Measurements from ENCODE around the gene ABCC3.
"Not testable (repeated sequence)": the region's sequence is repeated elsewhere in the genome, so short reads cannot be mapped to it uniquely, and the experiment has no call there.

The ABCC3 gene

DNA sequence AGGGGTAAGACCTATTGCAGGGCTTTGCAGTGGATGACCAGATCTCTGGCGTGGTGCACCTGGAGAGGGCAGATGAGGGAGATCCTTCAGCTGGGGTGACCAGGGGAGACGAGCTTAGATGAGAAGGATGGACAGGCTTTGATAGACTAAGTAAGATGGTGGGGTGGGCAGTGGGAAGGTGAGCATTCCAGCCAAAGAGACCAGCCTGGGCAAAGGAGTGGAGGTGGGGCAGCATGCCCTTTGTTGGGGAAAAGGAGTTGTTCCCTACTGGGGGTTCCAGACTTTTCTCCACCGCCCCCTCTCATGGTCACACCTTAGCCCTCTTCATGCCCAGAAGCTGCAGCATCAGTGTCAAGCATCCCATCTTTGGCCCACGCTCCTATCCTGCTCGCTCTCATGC, 45.4 kb downstream of the ABCC3 start:
- Histone ChIP-seq H2BK120ac (ENCODE audit: low read depth, low read length) (no peak overlapping the region), H3K9me3 (replicated peaks in 1 of 2; ENCODE audit: control insufficient read depth in 2 of 2, insufficient read depth in 1 of 2, low read depth in 1 of 2, low read length in 2 of 2) (no peaks in the 10 kb centered on the region), H2BK12ac (ENCODE audit: low read length) (no peak overlapping the region), H3K4ac (ENCODE audit: low read length) (no peak overlapping the region), H4K91ac (ENCODE audit: low read depth, low read length, poor library complexity) (no peak overlapping the region), H3K27ac (replicated peaks; ENCODE audit: low read length) (no peak overlapping the region), H2AFZ (ENCODE audit: low read length) (no peak overlapping the region), H3K79me1 (ENCODE audit: low read depth, low read length) (no peaks in the 10 kb centered on the region), H2BK5ac (ENCODE audit: low read length) (no peak overlapping the region), H3K4me2 (ENCODE audit: insufficient read depth, low read length, poor library complexity, severe bottlenecking) (no peak overlapping the region), H3K14ac (ENCODE audit: low read length) (no peak overlapping the region), H3K36me3 (replicated peaks in 1 of 2; ENCODE audit: control insufficient read depth in 2 of 2, insufficient read depth in 2 of 2, low read length in 2 of 2) (no peaks in the 10 kb centered on the region), H4K8ac (ENCODE audit: low read depth, low read length) (no peak overlapping the region), H3K9ac (ENCODE audit: low read depth, low read length, poor library complexity) (no peak overlapping the region), H2AK5ac (ENCODE audit: low read depth, low read length) (peak overlapping the region; percentile 4), H2BK15ac (ENCODE audit: low read length) (no peak overlapping the region), H3K27me3 (ENCODE audit: control insufficient read depth in 3 of 3, insufficient read depth in 3 of 3, low read depth in 1 of 3, low read length in 3 of 3) (peaks cover 0 to 18% (median 0%) of the 10 kb centered on the region in 3 experiments), H3K18ac (ENCODE audit: low read length) (no peak overlapping the region), H3K4me1 (ENCODE audit: control insufficient read depth in 2 of 2, insufficient read depth in 1 of 2, low read depth in 1 of 2, low read length in 2 of 2) (peaks cover 14 to 18% of the 10 kb centered on the region in 2 donors), H3K23ac (ENCODE audit: low read depth, low read length, poor library complexity) (no peak overlapping the region), H3K4me3 (ENCODE audit: low read length in 2 of 2) (no peak overlapping the region)
- DNase-seq (ENCODE audit: low spot score), result no peak
- WGBS, 2 donors (ENCODE audit: extremely low coverage in 2 of 2, insufficient read length in 2 of 2, insufficient replicate concordance in 1 of 2), result no CpG with 5 or more reads among the region's 5 CpGs

DNA sequence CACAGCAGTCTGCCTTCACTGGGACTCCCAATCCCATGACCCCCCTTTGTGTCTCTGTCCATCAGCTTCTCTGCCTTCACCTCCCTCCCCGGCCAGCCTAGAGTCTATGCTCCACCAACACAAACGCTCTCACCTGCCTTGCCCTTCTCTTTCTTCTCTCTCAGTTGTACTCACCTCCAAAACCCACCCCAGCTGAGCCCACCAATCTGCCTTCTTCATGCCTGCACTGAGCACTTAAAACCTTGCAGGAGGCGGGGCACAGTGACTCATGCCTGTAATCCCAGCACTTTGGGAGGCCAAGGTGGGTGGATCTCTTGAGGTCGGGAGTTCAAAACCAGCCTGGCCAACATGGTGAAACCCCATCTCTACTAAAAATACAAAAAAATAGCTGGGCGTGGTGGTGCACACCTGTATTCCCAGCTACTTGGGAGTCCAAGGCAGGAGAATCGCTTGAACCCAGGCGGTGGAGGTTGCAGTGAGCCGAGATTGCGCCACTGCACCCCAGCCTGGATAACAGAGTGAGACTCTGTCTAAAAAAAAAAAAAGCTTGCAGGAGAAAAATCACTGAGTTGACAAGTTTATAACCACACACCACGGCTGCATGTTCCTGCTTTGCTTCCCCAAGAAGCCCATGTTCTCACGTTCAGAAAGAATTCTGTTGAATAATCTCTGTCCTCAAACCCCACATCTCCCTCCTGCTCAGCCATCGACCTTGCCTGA, 46.0 kb downstream of the ABCC3 start:
- peaks cover 14 to 18% of the 10 kb centered on the region in 2 donors for H3K4me1 ChIP-seq (ENCODE audit: control insufficient read depth in 2 of 2, insufficient read depth in 1 of 2, low read depth in 1 of 2, low read length in 2 of 2)
- H3K4me3 ChIP-seq (ENCODE audit: low read length in 2 of 2); H3K9ac ChIP-seq (ENCODE audit: low read depth, low read length, poor library complexity); H3K36me3 ChIP-seq (replicated peaks in 1 of 2; ENCODE audit: control insufficient read depth in 2 of 2, insufficient read depth in 2 of 2, low read length in 2 of 2); H4K8ac ChIP-seq (ENCODE audit: low read depth, low read length); H3K9me3 ChIP-seq (replicated peaks in 1 of 2; ENCODE audit: control insufficient read depth in 2 of 2, insufficient read depth in 1 of 2, low read depth in 1 of 2, low read length in 2 of 2); H3K14ac ChIP-seq (ENCODE audit: low read length); H3K4me2 ChIP-seq (ENCODE audit: insufficient read depth, low read length, poor library complexity, severe bottlenecking); H2BK15ac ChIP-seq (ENCODE audit: low read length); H2BK12ac ChIP-seq (ENCODE audit: low read length); H3K23ac ChIP-seq (ENCODE audit: low read depth, low read length, poor library complexity); H4K91ac ChIP-seq (ENCODE audit: low read depth, low read length, poor library complexity); H3K79me1 ChIP-seq (ENCODE audit: low read depth, low read length); H3K18ac ChIP-seq (ENCODE audit: low read length); H2BK5ac ChIP-seq (ENCODE audit: low read length); DNase-seq (ENCODE audit: low spot score); H3K4ac ChIP-seq (ENCODE audit: low read length); H2BK120ac ChIP-seq (ENCODE audit: low read depth, low read length); H3K27ac ChIP-seq (replicated peaks; ENCODE audit: low read length): not testable (repeated sequence)
- peaks cover 0 to 12% (median 0%) of the 10 kb centered on the region in 3 experiments for H3K27me3 ChIP-seq (ENCODE audit: control insufficient read depth in 3 of 3, insufficient read depth in 3 of 3, low read depth in 1 of 3, low read length in 3 of 3)
- H2AFZ ChIP-seq (ENCODE audit: low read length), result peak overlapping the region; percentile 80
- H2AK5ac ChIP-seq (ENCODE audit: low read depth, low read length), result peak overlapping the region; percentile 38
- no CpG with 5 or more reads among the region's 12 CpGs for WGBS, 2 donors (ENCODE audit: extremely low coverage in 2 of 2, insufficient read length in 2 of 2, insufficient replicate concordance in 1 of 2)

DNA sequence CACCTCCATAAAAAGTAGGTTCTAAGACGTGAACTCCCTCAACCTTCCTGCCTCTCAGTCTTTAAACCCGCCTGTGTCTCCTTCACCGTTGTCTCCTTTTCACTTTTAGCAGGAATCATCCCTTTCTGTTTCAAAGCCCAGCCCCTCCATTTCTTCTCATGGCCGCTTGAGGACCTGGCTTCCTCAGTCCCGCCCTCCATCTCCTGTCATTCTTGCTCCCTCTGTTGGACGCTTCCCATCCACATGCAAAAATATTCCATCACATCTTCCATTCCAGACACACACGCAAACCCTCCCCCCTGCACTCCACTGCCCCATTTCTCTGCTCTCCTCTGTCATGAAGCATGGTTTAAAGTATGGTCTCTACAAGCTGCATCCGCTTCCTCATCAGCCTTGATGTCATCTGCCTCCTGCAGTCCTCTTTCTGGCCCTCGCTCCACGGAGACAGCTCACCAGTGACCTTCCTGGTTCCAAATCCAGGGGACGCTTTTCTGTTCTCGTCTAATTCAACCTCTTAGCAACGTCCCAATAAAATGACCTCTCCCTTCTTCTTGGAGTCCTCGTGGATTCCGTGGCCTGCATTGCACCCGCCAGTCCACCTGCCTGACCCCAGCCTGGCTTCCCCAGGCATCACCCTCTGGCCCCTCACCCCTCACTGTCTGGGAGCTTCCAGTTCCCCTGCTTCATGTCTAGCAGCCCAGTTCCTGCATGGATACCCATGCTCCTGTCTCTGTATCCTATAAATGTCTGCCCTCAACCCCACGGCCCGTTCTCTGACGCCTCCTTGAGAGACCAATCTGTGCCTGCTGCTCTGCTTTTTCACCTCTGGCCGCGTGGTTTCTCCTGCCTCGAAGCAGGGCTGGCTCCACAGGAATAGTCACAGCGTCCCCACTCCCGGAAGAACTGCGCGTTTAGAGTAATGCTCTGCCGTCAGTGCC, 46.9 kb downstream of the ABCC3 start:
- H2AFZ ChIP-seq (ENCODE audit: low read length), result peak overlapping the region; percentile 80
- H3K4me3 ChIP-seq (ENCODE audit: low read length in 2 of 2), result no peak overlapping the region
- peak overlapping the region; percentile 17 for H3K18ac ChIP-seq (ENCODE audit: low read length)
- peaks cover 0 to 12% (median 0%) of the 10 kb centered on the region in 3 experiments for H3K27me3 ChIP-seq (ENCODE audit: control insufficient read depth in 3 of 3, insufficient read depth in 3 of 3, low read depth in 1 of 3, low read length in 3 of 3)
- H3K9ac ChIP-seq (ENCODE audit: low read depth, low read length, poor library complexity), result no peak overlapping the region
- H3K4me2 ChIP-seq (ENCODE audit: insufficient read depth, low read length, poor library complexity, severe bottlenecking), result no peak overlapping the region
- H2BK15ac ChIP-seq (ENCODE audit: low read length), result no peak overlapping the region
- peaks cover 16 to 24% of the 10 kb centered on the region in 2 donors for H3K4me1 ChIP-seq (ENCODE audit: control insufficient read depth in 2 of 2, insufficient read depth in 1 of 2, low read depth in 1 of 2, low read length in 2 of 2)
- H3K14ac ChIP-seq (ENCODE audit: low read length), result no peak overlapping the region
- no peak overlapping the region for H3K27ac ChIP-seq (replicated peaks; ENCODE audit: low read length)
- no peak overlapping the region for H3K4ac ChIP-seq (ENCODE audit: low read length)
- WGBS, 2 donors (ENCODE audit: extremely low coverage in 2 of 2, insufficient read length in 2 of 2, insufficient replicate concordance in 1 of 2), result no CpG with 5 or more reads among the region's 27 CpGs
- H2BK5ac ChIP-seq (ENCODE audit: low read length), result no peak overlapping the region
- H4K91ac ChIP-seq (ENCODE audit: low read depth, low read length, poor library complexity), result no peak overlapping the region
- no peak overlapping the region for H4K8ac ChIP-seq (ENCODE audit: low read depth, low read length)
- H3K36me3 ChIP-seq (replicated peaks in 1 of 2; ENCODE audit: control insufficient read depth in 2 of 2, insufficient read depth in 2 of 2, low read length in 2 of 2), result no peaks in the 10 kb centered on the region
- no peak overlapping the region for H2BK12ac ChIP-seq (ENCODE audit: low read length)
- no peak overlapping the region for H2AK5ac ChIP-seq (ENCODE audit: low read depth, low read length)
- H3K79me1 ChIP-seq (ENCODE audit: low read depth, low read length), result no peaks in the 10 kb centered on the region
- DNase-seq (ENCODE audit: low spot score), result no peak
- no peak overlapping the region for H3K23ac ChIP-seq (ENCODE audit: low read depth, low read length, poor library complexity)
- no peak overlapping the region for H2BK120ac ChIP-seq (ENCODE audit: low read depth, low read length)
- no peaks in the 10 kb centered on the region for H3K9me3 ChIP-seq (replicated peaks in 1 of 2; ENCODE audit: control insufficient read depth in 2 of 2, insufficient read depth in 1 of 2, low read depth in 1 of 2, low read length in 2 of 2)

DNA sequence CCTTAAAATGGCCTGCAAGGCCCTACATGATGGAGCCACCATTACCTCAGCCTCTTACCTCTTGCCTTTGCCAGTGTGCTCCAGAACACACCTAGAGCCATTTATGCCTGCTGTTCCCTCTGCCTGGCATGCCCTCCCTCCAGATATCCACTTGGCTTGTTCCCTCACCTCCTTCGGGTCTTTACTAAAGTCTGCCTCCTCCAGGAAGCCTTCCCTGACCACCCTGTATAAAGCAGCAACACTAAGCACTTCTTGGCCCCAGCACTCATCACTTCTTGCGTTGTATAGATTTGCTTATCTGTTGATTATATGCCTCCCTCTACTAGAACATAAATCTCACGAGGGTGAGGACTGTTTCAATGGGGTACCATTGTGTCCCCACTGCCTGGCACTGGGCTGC, 47.8 kb downstream of the ABCC3 start:
- Histone ChIP-seq H2BK5ac (ENCODE audit: low read length) (no peak overlapping the region), H3K27ac (replicated peaks; ENCODE audit: low read length) (no peak overlapping the region), H3K18ac (ENCODE audit: low read length) (no peak overlapping the region), H3K36me3 (replicated peaks in 1 of 2; ENCODE audit: control insufficient read depth in 2 of 2, insufficient read depth in 2 of 2, low read length in 2 of 2) (no peaks in the 10 kb centered on the region), H2BK120ac (ENCODE audit: low read depth, low read length) (no peak overlapping the region), H3K4me3 (ENCODE audit: low read length in 2 of 2) (no peak overlapping the region), H3K4ac (ENCODE audit: low read length) (no peak overlapping the region), H3K79me1 (ENCODE audit: low read depth, low read length) (no peaks in the 10 kb centered on the region), H3K9ac (ENCODE audit: low read depth, low read length, poor library complexity) (no peak overlapping the region), H3K14ac (ENCODE audit: low read length) (no peak overlapping the region), H3K4me2 (ENCODE audit: insufficient read depth, low read length, poor library complexity, severe bottlenecking) (no peak overlapping the region), H2BK15ac (ENCODE audit: low read length) (no peak overlapping the region), H3K4me1 (ENCODE audit: control insufficient read depth in 2 of 2, insufficient read depth in 1 of 2, low read depth in 1 of 2, low read length in 2 of 2) (peaks cover 21 to 26% of the 10 kb centered on the region in 2 donors), H4K8ac (ENCODE audit: low read depth, low read length) (no peak overlapping the region), H3K23ac (ENCODE audit: low read depth, low read length, poor library complexity) (no peak overlapping the region), H4K91ac (ENCODE audit: low read depth, low read length, poor library complexity) (no peak overlapping the region), H2BK12ac (ENCODE audit: low read length) (no peak overlapping the region), H3K27me3 (ENCODE audit: control insufficient read depth in 3 of 3, insufficient read depth in 3 of 3, low read depth in 1 of 3, low read length in 3 of 3) (peaks cover 0 to 9% (median 0%) of the 10 kb centered on the region in 3 experiments), H2AFZ (ENCODE audit: low read length) (no peak overlapping the region), H3K9me3 (replicated peaks in 1 of 2; ENCODE audit: control insufficient read depth in 2 of 2, insufficient read depth in 1 of 2, low read depth in 1 of 2, low read length in 2 of 2) (no peaks in the 10 kb centered on the region), H2AK5ac (ENCODE audit: low read depth, low read length) (no peak overlapping the region)
- no CpG with 5 or more reads among the region's 3 CpGs for WGBS, 2 donors (ENCODE audit: extremely low coverage in 2 of 2, insufficient read length in 2 of 2, insufficient replicate concordance in 1 of 2)
- DNase-seq (ENCODE audit: low spot score), result no peak

Measured in neuronal stem cell (in vitro differentiated cells).